Colonic mucosa (tissue), 4 donors: ENCODE data around the gene SCGB3A2. TPM values are rescaled to one million over a fixed set of nuclear protein-coding genes. Genes with fewer than 3 reads are reported as not detected.

Source experiments
- DNase-seq: peaks from one replicate; pipeline ENCODE4 v3.0.0-alpha.2; 2020
- H3K27ac ChIP-seq: fragments of 200-600 bp; one replicate; pipeline ENCODE4 v1.8.0; 2021
- H3K27me3 ChIP-seq: fragments of 200-600 bp; one replicate; pipeline ENCODE4 v1.8.0; 2021
- H3K36me3 ChIP-seq: fragments of 200-600 bp; one replicate; pipeline ENCODE4 v1.8.0; 2021
- H3K4me1 ChIP-seq: fragments of 200-600 bp; one replicate; pipeline ENCODE4 v1.8.0; 2021; ENCODE audit warnings: mild to moderate bottlenecking
- H3K4me3 ChIP-seq: fragments of 200-600 bp; one replicate; pipeline ENCODE4 v1.8.0; 2021
- H3K9ac ChIP-seq, 2 donors: one replicate each; pipeline ENCODE4 v1.7.0; 2013; ENCODE audit warnings: control low read depth in 2 of 2, low read depth in 2 of 2, low read length in 2 of 2
- H3K9me3 ChIP-seq: fragments of 200-600 bp; one replicate; pipeline ENCODE4 v1.8.0; 2021
- intact Hi-C: fragments of 100-400 bp; cut with DNase I; formaldehyde crosslinking; loops from one replicate; pipeline ENCODE4 v1.14.1; 2022
- total RNA-seq, 2 donors: library from RNA; stranded (reverse); fragmentation: NEBNext Ultra II Directional in 1 of 2; extraction: Animal tissue kit (Norgen Biotek cat#: 25700) in 1 of 2; gene quantifications; one replicate each; pipeline ENCODE4 v1.2.1, GENCODE V29; 2021
- TF ChIP-seq, protein P1 (sequence below): fragments of 200-600 bp; IDR thresholded peaks from one replicate; pipeline ENCODE4 v1.8.0; 2022; ENCODE audit warnings: antibody characterized with exemption, mild to moderate bottlenecking
- donor health status: healthy.
- donor health status: DM: no; HTN: no; CAD: no.
- donor health status: DM: no; HTN: no; CAD: no.

Gene SCGB3A2
- total RNA-seq, 2 donors from 2014 or later, result 0.67 TPM; not detected in 1

DNA sequence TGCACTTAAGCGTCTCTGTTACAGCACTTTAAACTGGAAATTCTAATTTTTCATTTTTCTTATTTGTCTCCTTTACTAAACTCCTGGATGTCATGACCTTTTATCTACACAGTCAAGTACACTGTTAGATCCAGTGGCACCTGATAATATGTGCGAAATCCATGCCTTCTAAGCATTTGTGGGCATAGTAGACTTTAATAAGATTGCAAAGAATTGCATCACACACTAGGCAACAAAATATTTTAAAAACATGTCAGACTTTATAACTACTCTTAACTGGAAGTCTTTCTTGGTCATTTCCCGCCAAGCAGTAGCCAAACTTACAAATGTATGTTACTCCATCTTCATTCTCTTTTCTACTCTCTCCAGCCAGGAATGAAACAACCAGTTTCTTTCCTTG is 42.1 kb upstream of the SCGB3A2 start:
- TF ChIP-seq, protein P1, sequence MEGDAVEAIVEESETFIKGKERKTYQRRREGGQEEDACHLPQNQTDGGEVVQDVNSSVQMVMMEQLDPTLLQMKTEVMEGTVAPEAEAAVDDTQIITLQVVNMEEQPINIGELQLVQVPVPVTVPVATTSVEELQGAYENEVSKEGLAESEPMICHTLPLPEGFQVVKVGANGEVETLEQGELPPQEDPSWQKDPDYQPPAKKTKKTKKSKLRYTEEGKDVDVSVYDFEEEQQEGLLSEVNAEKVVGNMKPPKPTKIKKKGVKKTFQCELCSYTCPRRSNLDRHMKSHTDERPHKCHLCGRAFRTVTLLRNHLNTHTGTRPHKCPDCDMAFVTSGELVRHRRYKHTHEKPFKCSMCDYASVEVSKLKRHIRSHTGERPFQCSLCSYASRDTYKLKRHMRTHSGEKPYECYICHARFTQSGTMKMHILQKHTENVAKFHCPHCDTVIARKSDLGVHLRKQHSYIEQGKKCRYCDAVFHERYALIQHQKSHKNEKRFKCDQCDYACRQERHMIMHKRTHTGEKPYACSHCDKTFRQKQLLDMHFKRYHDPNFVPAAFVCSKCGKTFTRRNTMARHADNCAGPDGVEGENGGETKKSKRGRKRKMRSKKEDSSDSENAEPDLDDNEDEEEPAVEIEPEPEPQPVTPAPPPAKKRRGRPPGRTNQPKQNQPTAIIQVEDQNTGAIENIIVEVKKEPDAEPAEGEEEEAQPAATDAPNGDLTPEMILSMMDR, result no peak
- Histone ChIP-seq H3K27me3 (no peaks in the 10 kb centered on the region), H3K9ac (no peak overlapping the region), H3K4me3 (no peak overlapping the region), H3K27ac (peak overlapping the region; percentile 65), H3K4me1 (no peaks in the 10 kb centered on the region), H3K36me3 (no peaks in the 10 kb centered on the region), H3K9me3 (no peaks in the 10 kb centered on the region)
- intact Hi-C loops, result no loop called here
- DNase-seq, result no peak

DNA sequence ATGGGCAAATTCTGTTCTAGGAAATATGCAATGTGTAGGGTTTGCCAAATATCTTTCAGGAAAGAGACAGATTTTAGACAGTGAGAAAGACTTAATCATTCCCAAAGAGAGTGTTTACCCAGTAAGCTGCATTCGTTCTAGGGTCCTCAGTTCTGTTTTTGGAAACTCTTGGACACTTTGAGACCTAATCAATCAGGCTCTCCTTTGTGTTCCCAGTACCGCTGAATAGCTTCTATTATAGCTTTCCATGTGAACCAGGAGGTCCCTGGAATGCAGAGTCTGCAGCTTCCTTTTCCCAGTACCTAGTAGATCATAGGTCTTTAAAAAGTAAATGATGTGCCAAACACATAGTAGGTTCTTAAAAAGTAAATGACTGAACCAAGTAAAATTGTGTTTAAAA is 35.6 kb upstream of the SCGB3A2 start:
- intact Hi-C loops, result no loop called here
- H3K27ac ChIP-seq, result no peak overlapping the region
- TF ChIP-seq, protein P1, result no peak

DNA sequence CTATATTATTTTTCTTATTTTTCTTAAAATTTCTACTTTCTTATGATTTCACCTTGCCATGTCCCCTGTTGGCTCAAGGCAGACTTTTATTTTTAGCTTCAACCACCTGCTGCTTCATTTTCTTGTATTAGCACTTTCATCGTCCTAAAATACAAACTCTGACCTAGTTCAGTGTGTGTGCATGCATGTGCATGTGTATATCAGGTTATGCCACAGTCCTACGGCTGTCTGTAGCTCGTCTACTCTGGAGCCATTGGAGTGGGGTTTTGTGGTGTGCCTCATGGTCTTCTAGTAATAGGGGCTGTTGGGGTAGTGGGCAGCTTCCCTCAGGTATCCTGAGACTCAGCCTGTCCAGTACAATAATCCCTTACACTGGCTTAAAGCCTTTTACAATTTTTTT is 33.7 kb upstream of the SCGB3A2 start:
- no peak overlapping the region for H3K9ac ChIP-seq
- no peaks in the 10 kb centered on the region for H3K36me3 ChIP-seq
- no peak overlapping the region for H3K27ac ChIP-seq
- H3K4me1 ChIP-seq, result no peaks in the 10 kb centered on the region
- intact Hi-C loops, result no loop called here
- H3K9me3 ChIP-seq, result no peaks in the 10 kb centered on the region
- no peak for DNase-seq
- no peak overlapping the region for H3K4me3 ChIP-seq
- TF ChIP-seq, protein P1, result no peak
- no peaks in the 10 kb centered on the region for H3K27me3 ChIP-seq

More for the DNA sequence above, 35.6 kb upstream of the SCGB3A2 start:
- Histone ChIP-seq H3K27me3 (no peaks in the 10 kb centered on the region), H3K4me1 (no peaks in the 10 kb centered on the region), H3K4me3 (no peak overlapping the region), H3K36me3 (no peaks in the 10 kb centered on the region), H3K9ac (no peak overlapping the region), H3K9me3 (no peaks in the 10 kb centered on the region)
- no peak for DNase-seq

DNA sequence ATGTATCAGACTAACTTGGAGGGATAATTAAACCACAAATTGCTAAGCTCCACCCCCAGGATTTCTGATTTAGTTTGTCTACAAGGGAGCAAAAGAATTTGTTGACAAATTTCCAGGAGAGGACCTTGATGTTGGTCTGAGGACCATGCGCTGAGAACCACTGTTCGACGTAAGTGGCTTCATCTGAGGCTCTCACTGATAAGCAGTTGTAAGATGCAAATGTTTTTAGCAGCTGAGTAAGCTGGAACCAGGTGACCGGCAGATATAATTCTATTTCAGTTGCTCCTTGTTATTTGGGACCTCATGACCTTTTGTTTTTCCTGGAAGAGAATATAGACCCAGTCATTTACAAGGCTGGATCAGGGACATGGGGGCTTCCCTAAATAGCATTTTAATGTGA is 32.9 kb upstream of the SCGB3A2 start:
- Histone ChIP-seq H3K4me3 (no peak overlapping the region), H3K36me3 (no peaks in the 10 kb centered on the region), H3K9ac (no peak overlapping the region), H3K27ac (no peak overlapping the region), H3K4me1 (no peaks in the 10 kb centered on the region), H3K9me3 (no peaks in the 10 kb centered on the region), H3K27me3 (no peaks in the 10 kb centered on the region)
- TF ChIP-seq, protein P1, result no peak
- intact Hi-C loops, result no loop called here
- DNase-seq, result no peak

DNA sequence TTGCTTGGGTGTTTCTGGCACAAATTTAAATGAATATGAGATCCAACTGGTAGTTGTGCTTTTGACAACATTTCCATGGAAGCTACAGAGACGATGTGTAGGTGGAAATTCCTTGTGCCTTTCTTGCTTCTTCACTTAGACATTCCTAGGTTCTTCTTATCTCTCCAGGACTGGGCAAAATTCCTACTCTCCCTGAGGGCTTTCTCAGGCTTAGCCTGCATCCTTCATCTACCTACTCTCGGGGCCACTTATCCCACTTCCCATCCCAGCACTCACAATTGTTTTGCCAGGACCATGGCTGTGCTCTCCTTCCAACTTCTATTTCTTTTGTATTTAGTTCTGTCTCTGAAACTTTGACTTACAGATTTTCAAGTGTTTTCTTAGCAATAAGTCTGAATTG is 29.3 kb upstream of the SCGB3A2 start:
- no peak overlapping the region for H3K27ac ChIP-seq
- H3K4me3 ChIP-seq, result no peak overlapping the region
- no peaks in the 10 kb centered on the region for H3K4me1 ChIP-seq
- intact Hi-C loops, result no loop called here
- TF ChIP-seq, protein P1, result no peak
- no peaks in the 10 kb centered on the region for H3K36me3 ChIP-seq
- no peaks in the 10 kb centered on the region for H3K27me3 ChIP-seq
- no peak for DNase-seq
- H3K9me3 ChIP-seq, result no peaks in the 10 kb centered on the region
- no peak overlapping the region for H3K9ac ChIP-seq

DNA sequence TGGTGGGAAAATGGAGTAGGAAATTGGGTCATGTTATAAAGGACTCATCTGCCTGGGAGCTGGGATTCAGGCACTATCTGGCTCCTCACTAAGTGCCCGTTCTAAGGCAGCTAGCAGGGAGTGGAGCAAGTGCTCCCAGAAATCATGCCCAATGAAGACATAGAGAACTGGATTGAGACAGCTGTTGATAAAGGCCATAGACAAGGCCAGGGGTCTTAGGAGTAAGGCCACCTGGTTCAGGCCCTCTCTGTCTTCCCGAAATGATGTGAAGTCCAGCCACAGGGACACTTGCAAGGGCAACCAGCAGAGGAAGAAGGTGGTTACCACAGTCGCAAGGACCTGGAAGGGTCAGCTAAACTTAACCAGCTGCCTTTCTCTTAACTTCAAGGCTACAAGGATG is 26.9 kb upstream of the SCGB3A2 start:
- DNase-seq, result no peak
- H3K27ac ChIP-seq, result no peak overlapping the region
- H3K4me1 ChIP-seq, result no peaks in the 10 kb centered on the region
- no peaks in the 10 kb centered on the region for H3K9me3 ChIP-seq
- H3K36me3 ChIP-seq, result no peaks in the 10 kb centered on the region
- H3K27me3 ChIP-seq, result no peaks in the 10 kb centered on the region
- intact Hi-C loops, result no loop called here
- H3K4me3 ChIP-seq, result no peak overlapping the region
- H3K9ac ChIP-seq, result no peak overlapping the region
- TF ChIP-seq, protein P1, result no peak
